GM21723 (cell line): ENCODE results near the gene EHMT1.

ENCODE experiments used
- ATAC-seq: cut with Tn5 transposase; IDR thresholded peaks from one replicate; pipeline ENCODE4 v1.9.1; 2021; ENCODE audit warnings: mild to moderate bottlenecking, moderate library complexity; ENCODE audit not compliant: unreplicated experiment

Gene EHMT1

DNA sequence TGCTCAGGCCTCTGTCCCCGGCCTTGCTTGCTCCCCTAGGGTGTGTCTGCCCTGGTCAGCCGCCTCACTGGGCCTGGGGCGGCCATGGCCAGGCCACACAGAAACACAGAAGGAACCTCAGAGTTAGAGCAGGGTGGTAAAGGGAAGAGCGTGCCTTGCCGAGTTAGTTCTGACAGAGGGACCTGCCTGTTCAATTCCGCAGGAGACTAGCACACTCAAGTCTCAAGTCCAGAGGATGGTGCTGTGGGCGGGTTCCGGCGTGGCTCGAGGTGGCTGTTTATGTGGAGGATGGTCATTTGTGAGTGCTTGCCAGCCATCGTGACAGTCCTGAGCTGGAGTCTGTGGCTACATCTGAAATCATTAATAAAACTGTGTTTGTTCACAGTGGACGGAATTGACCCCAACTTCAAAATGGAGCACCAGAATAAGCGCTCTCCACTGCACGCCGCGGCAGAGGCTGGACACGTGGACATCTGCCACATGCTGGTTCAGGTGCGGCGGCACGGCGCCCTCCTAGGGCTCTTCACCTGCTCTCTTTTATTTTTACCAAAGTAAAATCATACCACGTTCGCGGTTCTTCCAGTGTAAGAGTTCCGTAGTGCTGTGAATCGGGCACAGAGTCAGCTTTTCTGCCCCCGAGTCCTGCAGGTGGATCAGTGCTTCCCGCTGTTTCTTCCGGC, 163.2 kb downstream of the EHMT1 start:
- ATAC-seq, result no peak

DNA sequence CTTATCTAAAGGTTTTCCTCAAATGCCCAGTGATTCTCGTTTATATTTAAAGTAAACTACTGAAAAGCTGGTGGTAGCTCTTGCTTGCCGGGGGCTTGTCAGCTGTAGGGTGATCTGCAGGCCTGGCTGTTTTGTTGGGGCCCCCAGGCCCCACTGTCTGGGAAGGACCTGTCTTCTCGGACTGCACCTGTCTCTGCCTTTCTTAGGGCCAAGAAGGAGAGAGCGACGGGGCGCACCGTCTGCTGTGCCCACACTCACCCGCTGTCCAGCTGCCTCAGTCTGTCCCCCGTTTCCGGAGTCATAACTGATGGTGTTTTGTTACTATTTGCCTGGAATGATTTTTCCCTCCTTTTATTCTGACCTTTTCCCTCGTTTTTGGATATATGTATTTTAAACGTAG, 164.7 kb downstream of the EHMT1 start:
- no peak for ATAC-seq

DNA sequence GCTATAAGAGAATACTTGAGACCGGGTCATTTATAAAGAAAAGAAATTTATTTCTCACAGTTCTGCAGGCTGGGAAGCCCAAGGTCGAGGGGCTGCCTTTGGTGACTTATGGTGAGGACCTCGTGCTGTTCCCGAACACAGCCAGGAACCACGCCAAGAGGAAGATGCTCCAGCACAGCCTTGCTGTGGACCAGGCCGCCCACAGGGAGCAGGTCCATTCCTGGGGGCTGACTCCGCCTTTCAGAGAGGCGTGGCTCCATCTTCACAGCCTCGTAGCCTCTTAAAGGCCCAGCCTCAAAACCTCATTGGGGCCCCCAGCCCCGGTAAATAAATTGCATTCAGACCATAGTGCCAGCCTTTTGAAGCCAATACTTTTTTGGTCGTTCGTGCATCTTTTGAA, 165.2 kb downstream of the EHMT1 start:
- ATAC-seq, result no peak

DNA sequence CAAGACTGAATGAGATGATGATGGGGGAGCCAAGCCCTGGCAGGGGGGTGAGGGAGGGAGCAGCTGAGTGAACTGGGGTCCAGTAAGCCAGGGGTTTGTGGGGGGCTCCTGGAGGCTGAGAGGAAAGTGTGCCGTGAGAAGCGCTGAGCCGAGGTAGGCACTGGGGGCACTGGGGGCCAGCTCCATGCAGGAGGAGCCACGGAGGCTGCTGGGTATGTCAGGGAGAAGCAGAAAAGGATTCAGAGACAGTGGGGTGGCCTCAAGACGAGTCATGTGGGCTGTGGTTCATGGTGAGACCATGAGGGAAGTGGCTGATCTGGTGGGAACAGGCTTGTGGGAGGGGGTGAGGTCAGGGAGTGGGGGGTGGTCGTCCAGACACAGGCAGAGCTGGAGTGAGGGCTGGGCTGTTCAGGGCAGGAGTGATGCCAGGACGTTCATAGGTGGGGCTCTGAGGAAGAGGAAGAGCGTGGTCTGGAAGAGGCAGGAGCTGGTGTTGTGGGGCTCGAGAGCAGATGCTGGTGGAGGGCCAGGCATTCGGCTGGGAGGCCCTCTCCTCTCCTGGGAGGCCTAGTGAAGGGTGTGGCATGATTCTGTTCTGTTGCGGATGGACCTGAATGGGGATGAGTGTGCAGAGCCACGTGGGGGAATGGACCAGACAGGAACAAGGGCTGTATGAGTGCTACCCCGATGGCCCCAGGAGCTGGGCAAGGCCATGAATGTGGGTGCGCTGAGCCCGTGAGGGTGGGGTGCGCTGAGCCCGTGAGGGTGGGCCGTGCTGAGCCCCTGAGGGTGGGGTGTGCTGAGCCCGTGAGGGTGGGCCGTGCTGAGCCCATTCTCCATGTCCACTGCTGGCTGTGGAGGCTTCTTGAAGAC, 166.1 kb downstream of the EHMT1 start:
- ATAC-seq, result no peak

DNA sequence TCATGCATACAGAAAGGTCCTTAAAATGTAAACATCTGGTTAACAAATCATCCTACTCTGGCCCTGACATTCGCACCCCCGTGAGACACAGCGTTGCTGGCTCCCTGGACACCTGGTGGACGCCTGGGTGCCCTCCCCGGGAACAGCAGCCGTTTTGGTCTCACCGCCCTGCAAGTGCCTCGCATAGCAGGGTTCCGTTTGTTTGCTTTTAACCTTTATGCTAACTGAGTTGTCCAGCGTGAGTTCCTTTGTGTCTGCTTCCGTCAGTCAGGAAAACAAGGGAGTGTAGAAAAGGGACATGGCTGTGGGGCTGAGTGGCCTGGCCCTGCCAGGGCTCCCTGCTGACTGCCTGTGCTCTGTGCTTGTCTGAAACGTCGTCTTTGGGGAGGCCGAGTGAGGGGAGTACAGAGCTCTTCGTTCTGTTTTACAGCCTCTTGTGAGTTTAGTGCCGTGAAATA, 166.9 kb downstream of the EHMT1 start:
- ATAC-seq, result no peak

DNA sequence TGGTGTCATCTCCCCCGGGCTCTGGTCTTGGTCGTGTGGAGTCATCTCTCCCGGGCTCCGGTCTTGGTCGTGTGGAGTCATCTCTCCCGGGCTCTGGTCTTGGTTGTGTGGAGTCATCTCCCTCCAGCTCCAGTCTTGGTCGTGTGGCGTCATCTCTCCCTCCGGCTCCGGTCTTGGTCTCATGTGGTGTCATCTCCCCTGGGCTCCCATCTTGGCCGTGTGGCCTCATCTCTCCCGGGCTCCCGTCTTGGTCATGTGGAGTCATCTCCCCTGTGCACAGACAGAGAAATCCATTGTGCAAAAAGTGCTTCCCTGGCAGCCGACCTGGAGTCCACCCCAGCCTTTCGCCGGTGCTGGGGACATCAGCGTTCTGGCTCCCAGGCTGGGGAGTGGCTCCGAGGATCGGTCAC, 167.7 kb downstream of the EHMT1 start:
- ATAC-seq, result no peak

DNA sequence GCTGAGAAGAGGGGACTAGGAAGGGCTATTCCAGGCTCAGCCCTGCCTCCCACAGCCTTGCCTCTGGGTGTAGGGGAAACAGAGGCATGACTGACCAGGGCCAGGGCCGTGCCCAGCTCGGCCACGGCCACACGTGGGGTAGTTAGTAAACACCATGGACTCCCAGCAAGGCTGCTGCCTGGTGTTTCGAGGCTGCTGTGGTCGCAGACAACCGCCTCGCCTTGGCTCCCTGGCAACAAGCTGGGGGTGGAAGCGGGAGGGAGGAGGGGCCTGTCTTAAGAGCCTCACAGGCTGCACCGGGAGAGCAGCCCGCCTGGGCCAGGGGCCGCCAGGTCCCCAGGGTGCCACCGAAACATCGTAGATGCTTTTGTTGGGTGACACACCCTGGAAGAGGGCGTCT, 168.6 kb downstream of the EHMT1 start:
- ATAC-seq, result no peak

DNA sequence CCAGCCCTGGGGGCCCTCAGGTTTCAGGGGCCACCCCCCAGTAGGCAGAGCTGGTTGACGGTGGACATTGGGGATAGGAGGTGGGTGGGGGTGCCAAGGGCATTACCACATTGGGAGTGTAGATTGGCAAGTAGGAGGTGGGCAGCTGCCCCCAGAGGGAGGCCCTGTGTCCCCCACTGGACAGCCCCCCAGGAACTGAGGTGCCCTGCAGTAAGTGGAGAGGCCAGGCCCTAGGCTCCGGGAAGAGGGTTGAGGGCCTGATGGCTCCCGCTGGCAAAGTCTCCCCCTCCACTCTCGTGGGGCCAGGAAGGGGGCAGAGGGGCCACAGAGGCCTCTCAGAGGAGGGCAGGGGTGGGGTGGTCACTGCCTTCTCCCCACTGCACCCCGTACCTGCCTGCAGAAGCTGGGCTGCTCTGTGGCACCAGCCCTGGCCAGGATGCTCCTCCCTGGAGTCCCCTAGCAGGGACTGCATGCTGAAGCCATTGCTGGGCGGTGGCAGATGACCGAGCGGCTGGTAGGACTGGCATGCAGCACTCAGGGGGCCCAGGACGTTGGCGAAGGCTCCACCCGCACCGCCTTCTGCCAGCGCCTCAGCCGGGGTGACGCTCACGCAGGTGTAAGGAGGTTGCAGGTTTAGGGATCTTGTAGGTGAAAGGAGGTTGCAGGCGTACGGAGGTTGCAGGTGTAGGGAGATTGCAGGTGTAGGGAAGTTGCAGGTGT, 169.1 kb downstream of the EHMT1 start:
- ATAC-seq, result no peak

DNA sequence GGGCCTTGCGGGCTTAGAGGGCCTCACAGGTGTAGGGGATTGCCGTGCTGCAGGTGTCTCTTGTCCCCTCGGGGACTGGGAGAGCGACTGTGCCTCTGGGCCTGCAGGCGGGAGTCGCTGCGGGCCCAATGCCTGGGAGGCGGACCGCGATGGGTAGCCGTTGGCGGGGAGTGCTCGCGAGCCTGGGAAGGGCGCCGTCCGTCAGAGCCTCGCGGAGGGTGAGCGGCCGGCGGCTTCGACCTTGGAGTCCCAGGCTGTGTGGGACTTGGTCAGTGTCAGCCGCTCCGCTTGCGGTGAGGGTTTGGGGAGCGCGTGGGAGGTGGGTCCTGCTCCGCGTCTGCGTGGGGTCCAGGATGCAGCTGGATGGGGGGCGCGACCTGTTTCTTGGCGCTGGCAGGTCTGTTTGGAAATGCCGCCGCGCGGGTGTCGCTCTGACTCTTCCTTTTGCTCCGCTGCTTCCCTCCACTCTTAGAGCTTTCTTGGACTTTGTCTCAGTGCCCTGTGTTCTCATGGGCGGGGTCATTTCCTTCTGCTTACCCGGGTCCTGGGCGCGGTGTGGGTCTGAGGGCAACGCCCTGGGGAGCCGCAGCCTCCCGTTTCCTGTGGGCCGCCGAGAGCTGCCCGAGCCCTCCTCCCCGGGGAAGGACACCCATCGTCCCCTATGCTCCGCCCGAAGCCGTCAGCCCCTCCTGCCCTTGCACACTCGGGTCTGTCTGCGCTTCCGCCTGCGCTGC, 169.9 kb downstream of the EHMT1 start:
- ATAC-seq, result no peak

DNA sequence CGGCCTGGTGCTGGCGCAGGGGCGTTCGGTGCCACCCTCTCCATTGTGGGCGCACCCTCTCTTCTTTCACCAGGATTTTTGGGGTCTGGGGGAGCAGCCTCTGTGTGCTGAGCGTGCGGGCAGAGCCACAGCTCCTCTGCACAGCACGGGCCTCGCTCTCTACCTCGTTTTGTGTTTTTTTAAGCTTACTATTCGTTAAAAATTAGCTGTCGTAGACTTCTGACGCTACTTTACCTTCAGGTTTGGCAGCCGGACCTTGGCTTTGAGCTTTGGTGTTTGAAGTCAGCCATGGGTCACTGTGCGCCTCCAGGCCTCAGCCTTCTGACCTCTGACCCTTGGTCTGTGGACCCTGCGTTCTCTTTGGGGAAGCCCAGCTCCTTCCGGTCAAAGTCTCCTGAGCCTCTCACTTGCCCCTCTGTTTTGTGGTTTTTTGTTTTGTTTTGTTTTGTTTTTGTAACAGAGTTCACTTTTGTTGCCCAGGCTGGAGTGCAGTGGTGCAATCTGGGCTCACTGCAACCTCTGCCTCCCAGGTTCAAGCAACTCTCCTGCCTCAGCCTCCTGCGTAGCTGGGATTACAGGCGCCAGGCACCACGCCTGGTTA, 170.6 kb downstream of the EHMT1 start:
- ATAC-seq, result no peak

DNA sequence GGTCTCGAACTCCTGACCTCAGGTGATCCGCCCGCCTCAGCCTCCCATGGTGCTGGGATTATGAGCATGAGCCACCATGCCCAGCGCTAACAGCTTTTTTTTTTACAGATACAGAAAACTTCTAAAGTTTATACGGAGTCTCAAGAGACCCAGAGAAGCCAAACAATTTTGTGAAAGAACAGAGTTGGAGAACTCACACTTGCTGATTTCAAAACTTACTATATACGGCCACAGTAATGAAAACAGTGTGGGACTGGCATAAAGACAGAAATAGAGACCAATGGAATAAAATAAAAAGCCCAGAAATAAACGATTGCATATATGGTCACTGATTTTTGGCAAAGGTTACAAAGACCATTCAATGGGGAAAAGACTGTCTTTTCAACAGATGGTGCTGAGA, 173.1 kb downstream of the EHMT1 start:
- no peak for ATAC-seq

DNA sequence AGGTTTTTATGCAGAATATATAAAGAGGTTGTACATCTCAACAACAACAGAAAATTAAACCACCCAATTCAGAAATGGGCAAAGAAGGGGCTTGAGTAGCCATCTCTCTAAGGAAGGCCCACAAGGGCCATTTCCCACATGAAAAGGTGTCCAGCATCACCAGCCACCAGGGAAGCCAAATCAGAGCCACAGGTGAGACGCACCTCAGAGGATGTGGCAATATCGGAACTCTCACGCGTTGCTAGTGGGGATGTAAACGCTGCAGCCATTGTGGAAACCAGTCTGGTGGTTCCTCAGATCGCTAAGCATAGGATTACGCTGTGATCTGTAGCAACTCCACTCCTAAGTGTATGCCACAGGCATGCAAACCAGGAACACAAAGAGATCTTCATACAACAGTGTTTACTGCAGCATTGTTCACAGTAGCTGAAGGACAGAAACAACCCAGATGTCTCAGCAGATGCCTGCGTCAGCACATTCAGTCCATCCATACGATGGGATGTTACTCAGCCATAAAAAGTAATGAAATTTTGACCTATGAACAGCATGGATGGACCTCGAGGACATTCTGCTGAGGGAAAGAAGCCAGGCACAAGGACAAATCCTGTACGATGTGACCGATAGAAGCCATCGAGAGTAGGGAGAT, 174.5 kb downstream of the EHMT1 start:
- no peak for ATAC-seq

DNA sequence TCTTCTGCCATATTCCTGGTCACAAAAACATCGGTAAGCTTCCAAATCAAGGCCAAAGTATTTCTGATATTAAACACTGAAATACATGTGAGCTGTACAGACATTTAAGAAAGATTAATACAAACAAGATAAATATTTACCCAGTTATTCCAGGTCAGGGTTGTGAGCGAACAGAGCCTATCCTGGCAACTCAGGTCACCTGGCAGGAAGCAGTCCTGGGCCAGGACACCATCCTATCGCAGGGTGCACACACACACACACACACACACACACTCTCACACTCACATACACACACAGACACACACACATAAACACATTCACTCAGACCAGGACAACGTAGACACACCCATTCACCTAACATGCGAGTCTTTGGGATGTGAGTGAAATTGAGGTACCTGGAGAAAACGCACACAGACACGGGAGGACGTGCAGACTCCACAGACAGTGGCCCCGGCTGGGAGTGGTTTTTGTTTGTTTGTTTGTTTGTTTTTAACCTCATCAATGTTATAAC, 176.4 kb downstream of the EHMT1 start:
- ATAC-seq, result no peak

DNA sequence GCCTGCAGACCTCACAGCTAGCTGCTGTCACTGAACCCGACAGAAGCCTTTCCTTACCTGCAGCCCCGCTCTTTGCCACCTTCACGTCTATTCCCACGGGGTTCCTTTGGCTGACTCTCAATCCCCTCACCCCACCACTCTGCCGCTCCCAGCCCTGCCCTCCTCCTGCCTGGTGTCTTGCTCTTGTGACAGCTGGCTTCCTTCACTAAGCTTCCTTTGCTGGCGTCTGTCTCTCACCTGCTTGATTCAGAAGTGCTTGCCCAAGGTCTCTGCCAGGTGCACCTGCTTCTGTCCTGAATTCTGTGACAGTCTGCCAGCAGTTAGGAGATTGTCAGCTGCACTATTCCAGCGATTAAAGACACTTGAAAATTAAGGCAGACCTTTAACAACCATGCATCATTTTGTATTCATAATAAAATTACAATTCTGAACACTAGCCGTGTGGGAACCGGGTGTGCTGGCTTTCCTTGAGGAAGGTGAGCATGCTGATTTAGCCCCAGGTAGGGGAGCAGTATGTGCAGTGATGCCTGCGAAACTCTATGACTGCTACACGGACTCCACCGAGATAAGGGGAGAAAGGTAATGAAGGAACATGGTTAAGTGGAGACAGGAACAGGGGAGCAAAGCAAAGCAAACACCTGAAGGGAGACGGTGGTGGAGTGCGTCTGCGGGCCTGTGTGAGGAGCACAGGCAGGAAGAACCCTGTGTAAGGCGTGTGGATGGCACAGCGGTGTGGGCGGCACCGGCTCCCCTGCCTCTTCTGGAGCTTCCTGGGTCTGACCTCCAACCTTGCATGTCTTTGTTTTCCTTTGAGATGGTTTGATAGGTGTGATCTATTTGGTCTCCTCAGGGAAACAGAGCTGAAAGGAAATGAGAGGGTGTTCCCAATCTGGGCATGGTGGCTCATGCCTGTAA, 178.7 kb downstream of the EHMT1 start:
- no peak for ATAC-seq

DNA sequence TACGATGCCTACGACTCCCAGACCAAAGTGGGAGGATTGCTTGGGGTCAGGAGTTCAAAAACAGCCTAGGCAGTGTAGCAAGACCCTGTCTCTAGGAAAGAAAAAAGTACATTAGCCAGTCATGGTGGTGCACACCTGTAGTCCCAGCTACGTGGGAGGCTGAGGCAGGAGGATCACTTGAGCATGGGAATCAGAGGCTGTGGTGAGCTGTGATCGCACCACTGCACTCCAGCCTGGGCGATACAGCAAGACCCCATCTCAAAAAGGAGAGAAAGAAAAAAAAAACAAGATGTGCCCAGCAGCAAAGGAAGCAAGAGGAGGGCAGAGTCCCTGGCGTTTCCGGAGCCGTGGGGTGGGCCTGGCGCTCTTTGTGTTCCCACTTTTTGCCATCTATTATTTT, 179.3 kb downstream of the EHMT1 start:
- no peak for ATAC-seq

DNA sequence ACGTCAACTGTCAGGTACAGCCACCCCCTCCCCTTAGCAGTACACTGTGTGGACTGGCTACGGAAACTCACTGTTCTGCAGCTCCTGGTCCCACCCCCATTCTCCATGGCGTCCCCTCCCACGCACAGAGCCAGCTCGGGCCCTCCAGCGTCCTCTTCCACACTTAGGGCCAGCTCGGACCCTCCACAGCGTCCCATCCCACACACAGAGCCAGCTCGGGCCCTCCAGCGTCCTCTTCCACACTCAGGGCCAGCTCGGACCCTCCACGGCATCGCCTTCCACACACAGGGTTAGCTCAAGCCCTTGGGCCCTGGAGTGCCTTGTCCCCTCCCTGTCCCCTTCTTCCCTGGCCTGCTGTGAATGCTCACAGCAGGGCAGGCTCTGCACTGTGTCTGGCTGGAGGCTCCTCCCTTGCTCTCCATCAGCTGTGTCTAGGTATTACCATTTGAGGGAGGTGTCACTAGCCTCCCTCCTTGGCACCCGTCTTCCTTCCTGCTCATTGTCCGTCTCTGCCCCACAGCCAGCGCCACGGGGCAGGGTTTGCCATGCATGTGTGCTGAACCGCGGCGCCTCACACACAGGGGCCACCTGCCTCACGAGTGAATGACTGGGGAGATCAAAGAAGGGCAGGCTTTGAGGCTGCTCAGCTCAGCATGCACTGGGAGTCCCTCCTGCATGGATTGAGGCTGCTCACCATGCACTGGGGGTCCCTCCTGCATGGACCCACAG, 180.3 kb downstream of the EHMT1 start:
- no peak for ATAC-seq

DNA sequence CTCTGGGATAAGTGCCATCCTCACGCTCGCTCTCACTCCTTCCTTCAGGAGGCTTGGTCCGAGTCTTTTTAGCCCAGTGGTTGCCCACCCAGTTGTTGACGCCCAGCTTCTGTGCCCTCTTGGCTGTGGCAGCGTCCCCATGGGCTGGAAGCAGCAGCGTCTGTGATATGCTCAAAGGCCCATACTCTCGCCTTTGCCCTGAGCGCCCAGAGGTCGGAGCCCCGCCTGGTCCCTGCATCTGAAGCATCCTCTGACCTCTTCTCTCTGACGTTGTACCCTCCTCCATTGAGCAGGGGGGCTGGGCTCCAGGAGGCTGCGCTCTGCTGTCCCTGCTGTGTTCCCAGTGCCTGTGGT, 180.8 kb downstream of the EHMT1 start:
- no peak for ATAC-seq
